HCT116 (cell line): ENCODE measurements around the gene IL1RAPL2. TPM values are rescaled to one million over a fixed set of nuclear protein-coding genes. Genes with fewer than 3 reads are reported as not detected.

Experiments
- ATAC-seq: fragments of 200-7000 bp; cut with Tn5 transposase; 2 replicates; pipeline ENCODE4 v1.9.1; 2020; ENCODE audit warnings: mild to moderate bottlenecking, moderate library complexity
- BruUV-seq: library from RNA; stranded (reverse); fragments of 400-500 nt; replicated peaks from 2 replicates; lab custom pipeline; 2021; lab: Mats Ljungman, UMichigan
- CTCF ChIA-PET: fragments of 300-600 bp; sonication (Branson Sonifier 250); formaldehyde crosslinking; loops from one replicate; lab custom pipeline; 2021; ENCODE audit warnings: antibody characterized with exemption; lab: Charles Lee
- POLR2A ChIA-PET: fragments of 300-600, 350-600 bp; sonication (Branson Sonifier 250); formaldehyde crosslinking; loops from one replicate; lab custom pipeline; 2021; ENCODE audit warnings: antibody characterized with exemption; lab: Charles Lee
- RAD21 ChIA-PET, 2 experiments: fragments of 300-600 bp; sonication (Branson Sonifier 250); formaldehyde crosslinking; loops; one replicate each; lab custom pipeline; 2023; ENCODE audit warnings: low total read pairs in 2 of 2; ENCODE audit not compliant: uncharacterized antibody in 2 of 2, unreplicated experiment in 2 of 2, low non-redundant PET in 1 of 2; lab: Charles Lee
- DNase-seq: peaks from one replicate; pipeline ENCODE4 v3.0.0-alpha.2; 2010; ENCODE audit warnings: low read depth, low spot score
- H2AFZ ChIP-seq: fragments of 200-600 bp; shearing (Covaris generic), sonication (generic); 2 replicates; pipeline ENCODE4 v1.6.1; 2017; ENCODE audit warnings: low read depth, mixed run types, mixed read lengths, antibody characterized with exemption, low read length; ENCODE audit not compliant: poor library complexity, severe bottlenecking
- H3K27ac ChIP-seq: 2 replicates; pipeline ENCODE4 v1.5.1; 2012; ENCODE audit warnings: low read depth, low read length
- H3K27me3 ChIP-seq: fragments of 200-600 bp; sonication (generic); 2 replicates; pipeline ENCODE4 v1.6.1; 2016; ENCODE audit warnings: mixed run types, low read length, mixed read lengths; ENCODE audit not compliant: insufficient read depth
- H3K36me3 ChIP-seq, 2 experiments: fragments of 200-500 bp in 1 of 2; fragments of 200-600 bp in 1 of 2; sonication (Bioruptor generic) in 1 of 2; sonication (generic) in 1 of 2; 2 replicates each; pipeline versions ENCODE4 v1.5.1 to v1.6.1; 2014 to 2016; ENCODE audit warnings: low read length in 2 of 2, inconsistent platforms in 1 of 2, mixed read lengths in 1 of 2, mixed run types in 1 of 2; ENCODE audit not compliant: insufficient read depth in 2 of 2, control insufficient read depth in 1 of 2
- H3K4me1 ChIP-seq, 2 experiments: fragments of 200-600 bp in 1 of 2; sonication (generic) in 1 of 2; 2 replicates each; pipeline versions ENCODE4 v1.5.1 to v1.6.1; 2012 to 2017; ENCODE audit warnings: low read length in 2 of 2, inconsistent platforms in 1 of 2, mild to moderate bottlenecking in 1 of 2, mixed read lengths in 1 of 2, mixed run types in 1 of 2, moderate library complexity in 1 of 2; ENCODE audit not compliant: insufficient read depth in 2 of 2, control insufficient read depth in 1 of 2
- H3K4me2 ChIP-seq: fragments of 200-600 bp; sonication (generic); 2 replicates; pipeline ENCODE4 v1.6.1; 2017; ENCODE audit warnings: mixed run types, low read length, mixed read lengths
- H3K4me3 ChIP-seq, 2 experiments: fragments of 200-600 bp in 1 of 2; sonication (generic) in 1 of 2; replicated peaks in 1 of 2; 2 replicates each; pipeline ENCODE4 v1.5.1; 2011 to 2016; ENCODE audit warnings: low read length in 2 of 2, control low read depth in 1 of 2, low read depth in 1 of 2, mild to moderate bottlenecking in 1 of 2, mixed read lengths in 1 of 2, mixed run types in 1 of 2
- H3K79me2 ChIP-seq: fragments of 200-600 bp; sonication (generic); 2 replicates; pipeline ENCODE4 v1.6.1; 2017; ENCODE audit warnings: mild to moderate bottlenecking, mixed run types, low read length, moderate library complexity, mixed read lengths; ENCODE audit not compliant: insufficient read depth
- H3K9ac ChIP-seq: fragments of 200-600 bp; sonication (generic); 2 replicates; pipeline ENCODE4 v1.6.1; 2016; ENCODE audit warnings: low read length, mixed read lengths
- H3K9me2 ChIP-seq: fragments of 200-600 bp; sonication (generic), shearing (Covaris generic); 2 replicates; pipeline ENCODE4 v1.6.1; 2017; ENCODE audit warnings: mixed run types, mild to moderate bottlenecking, moderate library complexity; ENCODE audit not compliant: insufficient read depth
- H3K9me3 ChIP-seq, 2 experiments: fragments of 200-500 bp in 1 of 2; fragments of 200-600 bp in 1 of 2; sonication (Bioruptor generic) in 1 of 2; sonication (generic) in 1 of 2; 2 replicates each; pipeline ENCODE4 v1.6.1; 2014 to 2017; ENCODE audit warnings: low read length in 2 of 2, mixed read lengths in 2 of 2, inconsistent platforms in 1 of 2, low read depth in 1 of 2, mild to moderate bottlenecking in 1 of 2, mixed run types in 1 of 2, moderate library complexity in 1 of 2; ENCODE audit not compliant: control insufficient read depth in 1 of 2, insufficient read depth in 1 of 2
- H4K20me1 ChIP-seq: fragments of 200-600 bp; sonication (generic), shearing (Covaris generic); 2 replicates; pipeline ENCODE4 v1.6.1; 2017; ENCODE audit warnings: mixed run types, mild to moderate bottlenecking, moderate library complexity; ENCODE audit not compliant: insufficient read depth
- CBX3 ChIP-seq: IDR thresholded peaks from 2 replicates; pipeline ENCODE4 v1.6.1; 2012; ENCODE audit warnings: low read depth
- EZH2 ChIP-seq: fragments of 200-600 bp; sonication (generic); IDR thresholded peaks from 2 replicates; pipeline ENCODE4 v1.6.1; 2017; ENCODE audit warnings: antibody characterized with exemption, mixed run types
- EZH2phosphoT487 ChIP-seq: fragments of 200-600 bp; IDR thresholded peaks from 2 replicates; pipeline ENCODE4 v1.6.1; 2018; ENCODE audit warnings: antibody characterized with exemption, borderline replicate concordance
- POLR2AphosphoS5 ChIP-seq: IDR thresholded peaks from 2 replicates; pipeline ENCODE4 v1.6.1; 2011; ENCODE audit warnings: mild to moderate bottlenecking, low read depth, low read length, moderate library complexity
- RAD21 ChIP-seq: IDR thresholded peaks from 2 replicates; pipeline ENCODE4 v1.6.1; 2012; ENCODE audit warnings: low read depth, mild to moderate bottlenecking
- SIN3A ChIP-seq: IDR thresholded peaks from 2 replicates; pipeline ENCODE4 v1.6.1; 2012; ENCODE audit warnings: low read depth
- YY1 ChIP-seq: IDR thresholded peaks from 2 replicates; pipeline ENCODE4 v1.6.1; 2011; ENCODE audit warnings: low read length, low read depth, moderate library complexity, mild to moderate bottlenecking; ENCODE audit not compliant: insufficient replicate concordance; ENCODE audit errors: extremely low read depth
- ZFX ChIP-seq: fragments of 450-650 bp; IDR thresholded peaks from 2 replicates; pipeline ENCODE4 v1.6.1; 2017
- intact Hi-C: fragments of 100-400 bp; cut with micrococcal nuclease; formaldehyde crosslinking; loops from 2 replicates; pipeline ENCODE4 v1.10.0; 2022
- total RNA-seq: library from RNA; stranded (reverse); gene quantifications from one replicate; pipeline ENCODE4 v1.2.1, GENCODE V29; 2021; ENCODE audit not compliant: unreplicated experiment
- TF ChIP-seq, protein P1 (sequence below): IDR thresholded peaks from 2 replicates; pipeline ENCODE4 v1.6.1; 2012; ENCODE audit warnings: low read depth
- TF ChIP-seq, protein P2 (sequence below): IDR thresholded peaks from 2 replicates; pipeline ENCODE4 v1.6.1; 2012
- TF ChIP-seq, protein P3 (sequence below): IDR thresholded peaks from 2 replicates; pipeline ENCODE4 v1.6.1; 2012

The IL1RAPL2 gene
- total RNA-seq, 1 experiment from 2014 or later: not detected

DNA sequence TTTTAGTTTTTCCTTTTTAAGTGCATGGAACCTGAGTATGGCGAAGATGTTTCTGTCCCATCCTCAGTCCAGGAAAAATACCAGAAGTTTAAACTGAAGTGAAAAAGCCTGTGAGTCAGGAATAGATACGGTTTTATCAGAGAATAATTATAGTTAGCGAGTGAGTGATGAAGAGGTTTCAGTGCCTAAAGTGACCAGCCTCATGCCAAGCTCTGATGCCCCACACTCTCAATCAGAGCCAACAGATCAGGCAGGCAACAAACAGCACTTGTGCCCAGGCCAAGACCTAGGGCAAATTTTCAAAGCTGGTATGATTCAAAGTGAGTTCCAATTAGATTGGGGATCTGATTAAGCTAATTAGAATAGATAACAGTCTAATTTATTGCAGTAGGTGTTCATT is 1043.5 kb downstream of the IL1RAPL2 start (continued):
- TF ChIP-seq, protein P1, sequence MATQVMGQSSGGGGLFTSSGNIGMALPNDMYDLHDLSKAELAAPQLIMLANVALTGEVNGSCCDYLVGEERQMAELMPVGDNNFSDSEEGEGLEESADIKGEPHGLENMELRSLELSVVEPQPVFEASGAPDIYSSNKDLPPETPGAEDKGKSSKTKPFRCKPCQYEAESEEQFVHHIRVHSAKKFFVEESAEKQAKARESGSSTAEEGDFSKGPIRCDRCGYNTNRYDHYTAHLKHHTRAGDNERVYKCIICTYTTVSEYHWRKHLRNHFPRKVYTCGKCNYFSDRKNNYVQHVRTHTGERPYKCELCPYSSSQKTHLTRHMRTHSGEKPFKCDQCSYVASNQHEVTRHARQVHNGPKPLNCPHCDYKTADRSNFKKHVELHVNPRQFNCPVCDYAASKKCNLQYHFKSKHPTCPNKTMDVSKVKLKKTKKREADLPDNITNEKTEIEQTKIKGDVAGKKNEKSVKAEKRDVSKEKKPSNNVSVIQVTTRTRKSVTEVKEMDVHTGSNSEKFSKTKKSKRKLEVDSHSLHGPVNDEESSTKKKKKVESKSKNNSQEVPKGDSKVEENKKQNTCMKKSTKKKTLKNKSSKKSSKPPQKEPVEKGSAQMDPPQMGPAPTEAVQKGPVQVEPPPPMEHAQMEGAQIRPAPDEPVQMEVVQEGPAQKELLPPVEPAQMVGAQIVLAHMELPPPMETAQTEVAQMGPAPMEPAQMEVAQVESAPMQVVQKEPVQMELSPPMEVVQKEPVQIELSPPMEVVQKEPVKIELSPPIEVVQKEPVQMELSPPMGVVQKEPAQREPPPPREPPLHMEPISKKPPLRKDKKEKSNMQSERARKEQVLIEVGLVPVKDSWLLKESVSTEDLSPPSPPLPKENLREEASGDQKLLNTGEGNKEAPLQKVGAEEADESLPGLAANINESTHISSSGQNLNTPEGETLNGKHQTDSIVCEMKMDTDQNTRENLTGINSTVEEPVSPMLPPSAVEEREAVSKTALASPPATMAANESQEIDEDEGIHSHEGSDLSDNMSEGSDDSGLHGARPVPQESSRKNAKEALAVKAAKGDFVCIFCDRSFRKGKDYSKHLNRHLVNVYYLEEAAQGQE: no peak

DNA sequence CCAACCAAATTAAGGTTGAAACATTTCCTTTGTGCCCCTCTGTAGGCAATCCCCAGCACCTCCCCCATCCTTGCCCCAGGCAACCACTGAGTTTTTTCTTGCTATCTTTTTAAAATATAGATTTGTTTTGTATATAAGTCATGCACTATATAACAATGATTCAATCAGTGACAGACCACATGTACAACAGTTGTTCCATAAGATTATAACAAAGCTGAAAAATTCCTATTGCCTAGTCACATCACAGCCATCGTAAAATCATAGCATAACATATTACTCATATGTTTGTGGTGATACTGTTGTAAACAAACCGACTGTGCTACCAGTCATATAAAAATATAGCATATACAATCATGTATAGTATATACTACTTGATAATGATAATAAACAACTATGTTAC is 1044.4 kb downstream of the IL1RAPL2 start:
- TF ChIP-seq, protein P2, sequence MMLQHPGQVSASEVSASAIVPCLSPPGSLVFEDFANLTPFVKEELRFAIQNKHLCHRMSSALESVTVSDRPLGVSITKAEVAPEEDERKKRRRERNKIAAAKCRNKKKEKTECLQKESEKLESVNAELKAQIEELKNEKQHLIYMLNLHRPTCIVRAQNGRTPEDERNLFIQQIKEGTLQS: no peak
- no peak for TF ChIP-seq POLR2AphosphoS5
- TF ChIP-seq CBX3: no peak
- TF ChIP-seq, protein P3, sequence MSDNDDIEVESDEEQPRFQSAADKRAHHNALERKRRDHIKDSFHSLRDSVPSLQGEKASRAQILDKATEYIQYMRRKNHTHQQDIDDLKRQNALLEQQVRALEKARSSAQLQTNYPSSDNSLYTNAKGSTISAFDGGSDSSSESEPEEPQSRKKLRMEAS: no peak
- no peak for TF ChIP-seq ZFX
- no peak for TF ChIP-seq YY1
- no peak for TF ChIP-seq EZH2phosphoT487
- TF ChIP-seq EZH2: no peak
- TF ChIP-seq RAD21: no peak
- TF ChIP-seq, protein P1: no peak
- TF ChIP-seq SIN3A: no peak
- Histone ChIP-seq H3K36me3 (no peaks in the 10 kb centered on the region), H3K4me1 (no peaks in the 10 kb centered on the region), H3K27me3 (no peaks in the 10 kb centered on the region), H4K20me1 (no peaks in the 10 kb centered on the region), H3K4me3 (no peak overlapping the region), H3K4me2 (no peak overlapping the region), H3K9me3 (no peaks in the 10 kb centered on the region), H3K27ac (no peak overlapping the region), H2AFZ (no peak overlapping the region), H3K79me2 (no peaks in the 10 kb centered on the region), H3K9ac (no peak overlapping the region), H3K9me2 (no peaks in the 10 kb centered on the region)
- ChIA-PET RAD21 (no interaction called here), CTCF (no interaction called here), POLR2A (no interaction called here)
- DNase-seq (no peak), ATAC-seq (no peak)
- intact Hi-C loops: no loop called here
- no TSS peak for BruUV-seq
